Measurements from ENCODE around the gene TEDC2. TPM values are rescaled to one million over a fixed set of nuclear protein-coding genes. Genes with fewer than 3 reads are reported as not detected.

TEDC2 gene
- total and polyA plus RNA-seq, 9 of the 15 experiments (the other 6 are each of a cell fraction or from before 2014, with no cell fraction given) = 0.75 to 57.0 (median 17.6) TPM

DNA sequence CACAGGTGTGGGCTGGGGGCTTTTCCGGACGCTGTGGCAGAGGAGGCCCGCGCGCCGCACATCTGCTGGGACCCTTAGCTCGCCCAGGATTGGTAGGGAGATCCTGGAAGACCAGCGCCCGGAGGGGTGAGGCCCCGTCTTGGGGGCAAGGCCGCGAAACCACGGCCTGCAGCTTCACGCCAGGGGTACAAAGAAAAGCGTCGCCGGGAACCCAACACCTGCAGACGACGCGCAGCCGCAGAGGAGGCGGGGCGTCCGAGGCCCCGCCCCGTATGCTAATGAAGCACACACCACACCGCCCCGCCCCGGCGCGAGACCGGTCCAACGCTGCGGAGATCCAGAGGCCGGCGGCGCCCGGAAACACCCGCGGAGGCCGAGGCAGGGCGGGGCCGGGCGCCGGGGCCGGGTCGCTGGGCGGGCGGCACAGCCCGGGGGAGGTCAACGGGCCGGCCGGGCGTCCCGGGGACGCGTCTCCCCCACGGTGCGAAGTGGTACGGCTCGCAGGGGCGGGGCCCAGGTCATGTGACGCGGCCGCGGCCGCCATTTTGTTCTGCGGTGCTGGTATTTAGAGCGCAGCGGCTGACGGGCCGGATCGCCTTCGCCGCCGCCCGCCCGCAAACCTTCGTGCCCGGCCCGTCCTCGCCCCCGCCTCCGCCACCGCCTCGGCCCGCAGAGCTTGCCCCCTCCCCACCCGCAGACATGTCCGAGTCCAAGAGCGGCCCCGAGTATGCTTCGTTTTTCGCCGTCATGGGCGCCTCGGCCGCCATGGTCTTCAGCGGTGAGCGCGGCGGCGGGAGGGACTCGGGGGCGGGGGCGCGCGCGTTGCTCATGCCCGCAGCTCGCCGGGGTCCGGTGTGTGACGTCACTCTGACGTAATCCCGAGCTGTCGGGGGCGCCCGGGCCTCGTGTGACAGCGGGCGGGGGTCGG is 53.8 kb downstream of the TEDC2 start, which contains the start of gene ATP6V0C (continued):
- TF ChIP-seq RBM17 (IDR thresholded peaks at IDR 0.05; ENCODE audit: borderline replicate concordance, low read depth, low read length) = no peak
- no peak for TF ChIP-seq KDM1A (IDR thresholded peaks at IDR 0.05)
- TF ChIP-seq, protein P1, sequence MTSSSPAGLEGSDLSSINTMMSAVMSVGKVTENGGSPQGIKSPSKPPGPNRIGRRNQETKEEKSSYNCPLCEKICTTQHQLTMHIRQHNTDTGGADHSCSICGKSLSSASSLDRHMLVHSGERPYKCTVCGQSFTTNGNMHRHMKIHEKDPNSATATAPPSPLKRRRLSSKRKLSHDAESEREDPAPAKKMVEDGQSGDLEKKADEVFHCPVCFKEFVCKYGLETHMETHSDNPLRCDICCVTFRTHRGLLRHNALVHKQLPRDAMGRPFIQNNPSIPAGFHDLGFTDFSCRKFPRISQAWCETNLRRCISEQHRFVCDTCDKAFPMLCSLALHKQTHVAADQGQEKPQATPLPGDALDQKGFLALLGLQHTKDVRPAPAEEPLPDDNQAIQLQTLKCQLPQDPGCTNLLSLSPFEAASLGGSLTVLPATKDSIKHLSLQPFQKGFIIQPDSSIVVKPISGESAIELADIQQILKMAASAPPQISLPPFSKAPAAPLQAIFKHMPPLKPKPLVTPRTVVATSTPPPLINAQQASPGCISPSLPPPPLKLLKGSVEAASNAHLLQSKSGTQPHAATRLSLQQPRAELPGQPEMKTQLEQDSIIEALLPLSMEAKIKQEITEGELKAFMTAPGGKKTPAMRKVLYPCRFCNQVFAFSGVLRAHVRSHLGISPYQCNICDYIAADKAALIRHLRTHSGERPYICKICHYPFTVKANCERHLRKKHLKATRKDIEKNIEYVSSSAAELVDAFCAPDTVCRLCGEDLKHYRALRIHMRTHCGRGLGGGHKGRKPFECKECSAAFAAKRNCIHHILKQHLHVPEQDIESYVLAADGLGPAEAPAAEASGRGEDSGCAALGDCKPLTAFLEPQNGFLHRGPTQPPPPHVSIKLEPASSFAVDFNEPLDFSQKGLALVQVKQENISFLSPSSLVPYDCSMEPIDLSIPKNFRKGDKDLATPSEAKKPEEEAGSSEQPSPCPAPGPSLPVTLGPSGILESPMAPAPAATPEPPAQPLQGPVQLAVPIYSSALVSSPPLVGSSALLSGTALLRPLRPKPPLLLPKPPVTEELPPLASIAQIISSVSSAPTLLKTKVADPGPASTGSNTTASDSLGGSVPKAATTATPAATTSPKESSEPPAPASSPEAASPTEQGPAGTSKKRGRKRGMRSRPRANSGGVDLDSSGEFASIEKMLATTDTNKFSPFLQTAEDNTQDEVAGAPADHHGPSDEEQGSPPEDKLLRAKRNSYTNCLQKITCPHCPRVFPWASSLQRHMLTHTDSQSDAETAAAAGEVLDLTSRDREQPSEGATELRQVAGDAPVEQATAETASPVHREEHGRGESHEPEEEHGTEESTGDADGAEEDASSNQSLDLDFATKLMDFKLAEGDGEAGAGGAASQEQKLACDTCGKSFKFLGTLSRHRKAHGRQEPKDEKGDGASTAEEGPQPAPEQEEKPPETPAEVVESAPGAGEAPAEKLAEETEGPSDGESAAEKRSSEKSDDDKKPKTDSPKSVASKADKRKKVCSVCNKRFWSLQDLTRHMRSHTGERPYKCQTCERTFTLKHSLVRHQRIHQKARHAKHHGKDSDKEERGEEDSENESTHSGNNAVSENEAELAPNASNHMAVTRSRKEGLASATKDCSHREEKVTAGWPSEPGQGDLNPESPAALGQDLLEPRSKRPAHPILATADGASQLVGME (CRISPR knock-in tag; IDR thresholded peaks at IDR 0.05) = no peak
- no peak for TF ChIP-seq ZNF3 (CRISPR knock-in tag; IDR thresholded peaks at IDR 0.05)
- TF ChIP-seq, protein P2, sequence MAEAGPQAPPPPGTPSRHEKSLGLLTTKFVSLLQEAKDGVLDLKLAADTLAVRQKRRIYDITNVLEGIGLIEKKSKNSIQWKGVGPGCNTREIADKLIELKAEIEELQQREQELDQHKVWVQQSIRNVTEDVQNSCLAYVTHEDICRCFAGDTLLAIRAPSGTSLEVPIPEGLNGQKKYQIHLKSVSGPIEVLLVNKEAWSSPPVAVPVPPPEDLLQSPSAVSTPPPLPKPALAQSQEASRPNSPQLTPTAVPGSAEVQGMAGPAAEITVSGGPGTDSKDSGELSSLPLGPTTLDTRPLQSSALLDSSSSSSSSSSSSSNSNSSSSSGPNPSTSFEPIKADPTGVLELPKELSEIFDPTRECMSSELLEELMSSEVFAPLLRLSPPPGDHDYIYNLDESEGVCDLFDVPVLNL (CRISPR knock-in tag; IDR thresholded peaks at IDR 0.05; ENCODE audit: low read depth) = no peak
- TF ChIP-seq ZNF274 (IDR thresholded peaks at IDR 0.05; ENCODE audit: borderline replicate concordance, low read depth, low read length) = no peak
- no peak for TF ChIP-seq MCM7 (IDR thresholded peaks at IDR 0.05)
- peak; percentile 74 for TF ChIP-seq SIN3B (IDR thresholded peaks at IDR 0.05; ENCODE audit: low read depth)
- TF ChIP-seq EGR1 (conservative IDR thresholded peaks at IDR 0.05) = peak; percentile 73
- TF ChIP-seq, protein P3, sequence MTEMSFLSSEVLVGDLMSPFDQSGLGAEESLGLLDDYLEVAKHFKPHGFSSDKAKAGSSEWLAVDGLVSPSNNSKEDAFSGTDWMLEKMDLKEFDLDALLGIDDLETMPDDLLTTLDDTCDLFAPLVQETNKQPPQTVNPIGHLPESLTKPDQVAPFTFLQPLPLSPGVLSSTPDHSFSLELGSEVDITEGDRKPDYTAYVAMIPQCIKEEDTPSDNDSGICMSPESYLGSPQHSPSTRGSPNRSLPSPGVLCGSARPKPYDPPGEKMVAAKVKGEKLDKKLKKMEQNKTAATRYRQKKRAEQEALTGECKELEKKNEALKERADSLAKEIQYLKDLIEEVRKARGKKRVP (CRISPR knock-in tag; IDR thresholded peaks at IDR 0.05) = no peak
- TF ChIP-seq, protein P4, sequence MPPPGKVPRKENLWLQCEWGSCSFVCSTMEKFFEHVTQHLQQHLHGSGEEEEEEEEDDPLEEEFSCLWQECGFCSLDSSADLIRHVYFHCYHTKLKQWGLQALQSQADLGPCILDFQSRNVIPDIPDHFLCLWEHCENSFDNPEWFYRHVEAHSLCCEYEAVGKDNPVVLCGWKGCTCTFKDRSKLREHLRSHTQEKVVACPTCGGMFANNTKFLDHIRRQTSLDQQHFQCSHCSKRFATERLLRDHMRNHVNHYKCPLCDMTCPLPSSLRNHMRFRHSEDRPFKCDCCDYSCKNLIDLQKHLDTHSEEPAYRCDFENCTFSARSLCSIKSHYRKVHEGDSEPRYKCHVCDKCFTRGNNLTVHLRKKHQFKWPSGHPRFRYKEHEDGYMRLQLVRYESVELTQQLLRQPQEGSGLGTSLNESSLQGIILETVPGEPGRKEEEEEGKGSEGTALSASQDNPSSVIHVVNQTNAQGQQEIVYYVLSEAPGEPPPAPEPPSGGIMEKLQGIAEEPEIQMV (tag; conservative IDR thresholded peaks at IDR 0.05; ENCODE audit: low read depth) = no peak
- no peak for TF ChIP-seq PYGO2 (tag; IDR thresholded peaks at IDR 0.05)
- no peak for TF ChIP-seq MED1 (CRISPR knock-in tag; IDR thresholded peaks at IDR 0.05; ENCODE audit: borderline replicate concordance)
- no peak for TF ChIP-seq NEUROD1 (IDR thresholded peaks at IDR 0.05; ENCODE audit: borderline replicate concordance, low read depth, low read length, partially characterized antibody)
- no peak for TF ChIP-seq ZNF124 (CRISPR knock-in tag; IDR thresholded peaks at IDR 0.05)
- TF ChIP-seq ZNF184 (CRISPR knock-in tag; IDR thresholded peaks at IDR 0.05) = no peak
- no peak for TF ChIP-seq RAD21 (CRISPR knock-in tag; conservative IDR thresholded peaks at IDR 0.05 in 1 of 2, IDR thresholded peaks at IDR 0.05 in 1 of 2)
- TF ChIP-seq TCF7 (IDR thresholded peaks at IDR 0.05; ENCODE audit: borderline replicate concordance) = no peak

Data from K562 (cell line).